ENCODE results near the gene RSRC1.
"Not testable (repeated sequence)": the region's sequence is repeated elsewhere in the genome, so short reads cannot be mapped to it uniquely, and the experiment has no call there.

DNA sequence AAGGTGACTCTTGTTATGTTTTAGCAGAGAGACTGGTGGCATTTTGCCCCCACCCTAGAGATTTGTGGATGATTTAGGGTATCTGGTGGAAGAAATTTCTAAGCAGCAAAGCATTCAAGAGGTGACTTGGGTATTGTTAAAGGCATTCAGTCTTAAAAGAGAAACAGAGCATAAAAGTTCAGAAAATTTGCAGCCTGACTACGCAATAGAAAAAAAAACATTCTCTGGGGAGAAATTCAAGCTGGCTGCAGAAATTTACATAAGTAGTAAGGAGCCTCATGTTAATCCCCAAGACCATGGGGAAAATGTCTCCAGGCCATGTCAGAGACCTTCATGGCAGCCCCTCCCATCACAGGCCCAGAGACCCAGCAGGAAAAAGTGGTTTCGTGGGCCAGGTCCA, 231.1 kb downstream of the RSRC1 start:
- TF ChIP-seq, protein P1, sequence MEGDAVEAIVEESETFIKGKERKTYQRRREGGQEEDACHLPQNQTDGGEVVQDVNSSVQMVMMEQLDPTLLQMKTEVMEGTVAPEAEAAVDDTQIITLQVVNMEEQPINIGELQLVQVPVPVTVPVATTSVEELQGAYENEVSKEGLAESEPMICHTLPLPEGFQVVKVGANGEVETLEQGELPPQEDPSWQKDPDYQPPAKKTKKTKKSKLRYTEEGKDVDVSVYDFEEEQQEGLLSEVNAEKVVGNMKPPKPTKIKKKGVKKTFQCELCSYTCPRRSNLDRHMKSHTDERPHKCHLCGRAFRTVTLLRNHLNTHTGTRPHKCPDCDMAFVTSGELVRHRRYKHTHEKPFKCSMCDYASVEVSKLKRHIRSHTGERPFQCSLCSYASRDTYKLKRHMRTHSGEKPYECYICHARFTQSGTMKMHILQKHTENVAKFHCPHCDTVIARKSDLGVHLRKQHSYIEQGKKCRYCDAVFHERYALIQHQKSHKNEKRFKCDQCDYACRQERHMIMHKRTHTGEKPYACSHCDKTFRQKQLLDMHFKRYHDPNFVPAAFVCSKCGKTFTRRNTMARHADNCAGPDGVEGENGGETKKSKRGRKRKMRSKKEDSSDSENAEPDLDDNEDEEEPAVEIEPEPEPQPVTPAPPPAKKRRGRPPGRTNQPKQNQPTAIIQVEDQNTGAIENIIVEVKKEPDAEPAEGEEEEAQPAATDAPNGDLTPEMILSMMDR (conservative IDR thresholded peaks at IDR 0.05), result not testable (repeated sequence)
- TF ChIP-seq EZH2 (IDR thresholded peaks at IDR 0.05; ENCODE audit: low read depth), result not testable (repeated sequence)

Data from PC-9 (cell line).